NB4 (cell line): ENCODE data around the gene RUVBL2.

Source experiments
- DNase-seq: peaks from one replicate; pipeline ENCODE4 v3.0.0; 2010; ENCODE audit warnings: low read depth
- H3K4me3 ChIP-seq: one replicate; pipeline ENCODE4 v1.5.1; 2011; ENCODE audit warnings: mild to moderate bottlenecking, low read depth, low read length, moderate library complexity
- MYC ChIP-seq: IDR thresholded peaks from 2 replicates; pipeline ENCODE4 v1.6.1; 2011; ENCODE audit warnings: low read depth, low read length
- POLR2A ChIP-seq: IDR thresholded peaks from 2 replicates; pipeline ENCODE4 v1.6.1; 2011; ENCODE audit warnings: mild to moderate bottlenecking; ENCODE audit not compliant: insufficient read length; ENCODE audit errors: extremely low read depth
- TF ChIP-seq, protein P1 (sequence below): IDR thresholded peaks from one replicate; pipeline ENCODE4 v1.5.1; 2012; ENCODE audit warnings: low read depth, low read length
- TF ChIP-seq, protein P2 (sequence below): IDR thresholded peaks from 2 replicates; pipeline ENCODE4 v1.6.1; 2011; ENCODE audit warnings: low read depth, low read length

The RUVBL2 gene

DNA sequence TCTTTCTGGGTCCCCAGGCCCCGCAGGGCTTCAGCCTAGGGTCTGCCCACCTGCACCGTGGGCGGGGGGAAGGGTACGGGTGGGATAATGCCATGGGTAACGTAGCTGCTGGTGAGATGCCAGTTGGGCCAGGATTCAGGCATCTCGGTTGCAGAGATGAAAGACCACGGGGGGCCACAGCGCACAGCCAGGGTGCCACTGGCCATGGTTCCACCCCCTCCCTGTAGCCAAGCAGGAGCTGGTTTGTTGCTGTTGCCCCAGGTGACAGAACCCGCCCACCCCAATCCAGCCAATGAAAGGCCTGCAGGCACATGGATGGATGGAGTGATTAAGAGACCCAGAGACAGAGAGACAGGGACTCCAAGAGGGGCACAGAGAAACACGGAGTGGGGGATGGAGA, 64.9 kb downstream of the RUVBL2 start:
- DNase-seq: no peak
- TF ChIP-seq MYC (no peak), POLR2A (no peak)
- TF ChIP-seq, protein P1, sequence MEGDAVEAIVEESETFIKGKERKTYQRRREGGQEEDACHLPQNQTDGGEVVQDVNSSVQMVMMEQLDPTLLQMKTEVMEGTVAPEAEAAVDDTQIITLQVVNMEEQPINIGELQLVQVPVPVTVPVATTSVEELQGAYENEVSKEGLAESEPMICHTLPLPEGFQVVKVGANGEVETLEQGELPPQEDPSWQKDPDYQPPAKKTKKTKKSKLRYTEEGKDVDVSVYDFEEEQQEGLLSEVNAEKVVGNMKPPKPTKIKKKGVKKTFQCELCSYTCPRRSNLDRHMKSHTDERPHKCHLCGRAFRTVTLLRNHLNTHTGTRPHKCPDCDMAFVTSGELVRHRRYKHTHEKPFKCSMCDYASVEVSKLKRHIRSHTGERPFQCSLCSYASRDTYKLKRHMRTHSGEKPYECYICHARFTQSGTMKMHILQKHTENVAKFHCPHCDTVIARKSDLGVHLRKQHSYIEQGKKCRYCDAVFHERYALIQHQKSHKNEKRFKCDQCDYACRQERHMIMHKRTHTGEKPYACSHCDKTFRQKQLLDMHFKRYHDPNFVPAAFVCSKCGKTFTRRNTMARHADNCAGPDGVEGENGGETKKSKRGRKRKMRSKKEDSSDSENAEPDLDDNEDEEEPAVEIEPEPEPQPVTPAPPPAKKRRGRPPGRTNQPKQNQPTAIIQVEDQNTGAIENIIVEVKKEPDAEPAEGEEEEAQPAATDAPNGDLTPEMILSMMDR: no peak
- TF ChIP-seq, protein P2, sequence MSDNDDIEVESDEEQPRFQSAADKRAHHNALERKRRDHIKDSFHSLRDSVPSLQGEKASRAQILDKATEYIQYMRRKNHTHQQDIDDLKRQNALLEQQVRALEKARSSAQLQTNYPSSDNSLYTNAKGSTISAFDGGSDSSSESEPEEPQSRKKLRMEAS: no peak
- no peak overlapping the region for H3K4me3 ChIP-seq

DNA sequence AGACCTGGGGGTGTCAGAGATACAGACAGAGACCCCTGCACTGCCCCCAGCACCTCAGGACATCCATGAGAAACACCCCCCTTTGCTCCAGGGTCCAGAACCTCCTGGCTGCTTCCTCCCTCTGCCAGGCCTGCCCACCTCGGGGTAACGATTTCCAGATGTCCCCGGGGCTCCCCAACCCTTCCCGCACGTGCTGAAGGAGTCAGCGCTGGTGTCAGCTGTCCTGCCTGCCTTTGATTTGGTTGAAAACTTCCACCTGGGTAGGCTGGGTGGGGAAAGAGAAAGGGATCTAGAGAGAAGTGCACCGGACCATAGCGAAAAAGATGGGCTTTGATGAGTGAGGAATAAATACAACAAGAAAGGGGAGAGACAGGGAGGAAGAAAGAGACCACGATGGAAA, 65.4 kb downstream of the RUVBL2 start:
- no peak overlapping the region for H3K4me3 ChIP-seq
- DNase-seq: no peak
- TF ChIP-seq, protein P2: no peak
- TF ChIP-seq MYC: no peak
- no peak for TF ChIP-seq POLR2A
- TF ChIP-seq, protein P1: no peak

DNA sequence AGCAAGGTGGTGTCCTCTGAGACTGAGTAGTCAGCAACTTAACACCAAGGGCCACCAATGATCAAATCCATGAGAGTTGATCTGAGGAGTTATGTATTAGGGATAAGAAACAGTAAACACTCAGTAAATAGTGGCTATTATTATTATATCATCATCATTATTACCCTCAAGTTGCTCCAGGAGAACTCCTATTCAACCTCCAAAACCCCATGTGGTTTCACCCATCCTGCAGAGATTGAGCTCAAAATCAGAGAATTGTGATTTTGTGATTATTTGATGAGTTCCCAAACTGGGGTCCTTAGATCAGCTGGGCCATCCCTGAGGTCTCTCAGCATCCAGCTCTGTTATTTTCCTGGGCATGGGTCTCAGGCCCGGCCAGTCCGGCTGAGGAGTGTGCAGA, 67.3 kb downstream of the RUVBL2 start:
- no peak for DNase-seq
- no peak overlapping the region for H3K4me3 ChIP-seq
- TF ChIP-seq MYC (no peak), POLR2A (no peak)
- TF ChIP-seq, protein P1: no peak
- TF ChIP-seq, protein P2: no peak

DNA sequence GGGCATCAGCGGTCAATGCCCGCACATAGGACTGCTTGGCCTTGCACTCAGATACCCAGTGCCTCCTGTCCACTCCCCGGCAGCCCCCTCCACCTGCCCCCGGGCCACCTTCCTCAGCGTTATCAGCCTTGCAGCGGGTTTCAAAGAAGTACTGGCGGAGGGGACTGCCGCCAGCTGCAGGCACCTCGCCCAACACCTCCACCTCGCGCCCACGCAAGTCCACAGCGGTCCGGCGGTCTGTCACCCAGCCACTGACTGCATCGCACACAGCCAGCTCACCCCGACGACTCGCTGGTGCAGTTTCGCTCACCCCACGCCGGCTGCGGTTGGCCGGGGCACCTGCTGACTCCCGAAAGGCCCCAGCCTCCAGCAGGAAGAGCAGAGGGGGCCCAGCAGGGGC, 67.8 kb downstream of the RUVBL2 start:
- H3K4me3 ChIP-seq: no peak overlapping the region
- no peak for DNase-seq
- TF ChIP-seq POLR2A (no peak), MYC (no peak)
- TF ChIP-seq, protein P1: no peak
- TF ChIP-seq, protein P2: no peak

DNA sequence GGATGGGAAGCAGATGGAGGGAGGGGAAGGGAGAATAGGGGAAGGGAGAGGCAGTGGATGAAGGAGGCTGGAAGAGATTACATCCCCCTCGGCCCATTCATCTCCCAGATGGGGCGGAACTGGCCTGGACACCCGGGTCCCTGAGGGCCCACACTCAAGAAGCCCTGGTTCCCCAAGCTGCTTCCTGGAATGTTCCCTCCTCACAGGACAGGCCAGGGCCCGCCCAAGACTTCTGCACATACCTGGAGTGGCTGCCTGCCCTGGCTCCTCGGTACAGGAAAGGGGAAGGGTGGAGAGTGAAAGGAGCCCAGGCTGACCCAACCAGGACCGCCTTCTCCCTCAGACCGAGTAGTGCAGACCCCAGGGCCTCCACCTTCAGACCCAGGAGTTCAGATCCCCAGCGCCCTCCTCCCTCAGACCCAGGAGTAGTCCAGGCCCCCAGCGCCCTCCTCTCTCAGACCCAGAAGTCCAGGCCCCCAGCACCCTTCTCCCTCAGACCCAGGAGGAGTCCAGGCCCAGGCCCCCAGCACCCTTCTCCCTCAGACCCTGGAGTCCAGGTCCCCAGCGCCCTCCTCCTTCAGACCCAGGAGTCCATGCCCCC, 70.4 kb downstream of the RUVBL2 start:
- TF ChIP-seq MYC: no peak
- TF ChIP-seq POLR2A: no peak
- TF ChIP-seq, protein P2: no peak
- TF ChIP-seq, protein P1: no peak
- no peak for DNase-seq
- no peak overlapping the region for H3K4me3 ChIP-seq
